ENCODE data around the gene SYP.
"Not testable (repeated sequence)": the region's sequence is repeated elsewhere in the genome, so short reads cannot be mapped to it uniquely, and the experiment has no call there.

SYP gene

DNA sequence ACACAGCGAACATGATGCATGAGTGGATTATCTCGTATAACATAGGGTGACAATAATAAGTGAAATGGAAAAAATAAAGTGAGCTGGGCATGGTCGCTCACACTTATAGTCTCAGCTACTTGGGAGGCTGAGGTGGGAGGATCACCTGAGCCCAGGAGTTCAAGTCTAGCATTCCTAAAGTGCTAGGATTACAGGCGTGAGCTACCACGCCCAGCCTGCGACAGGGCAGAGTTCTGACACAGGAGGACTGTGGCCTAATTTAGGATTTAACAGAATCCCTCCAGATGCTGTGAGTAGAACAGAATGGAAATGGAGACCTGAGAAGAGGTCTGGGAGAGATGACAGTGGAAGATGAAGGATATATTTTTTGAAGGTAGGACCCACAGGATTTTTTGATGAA lies 10.4 kb downstream of the SYP start:
- no peak for DNase-seq (ENCODE audit: low read depth in 2 of 2)

DNA sequence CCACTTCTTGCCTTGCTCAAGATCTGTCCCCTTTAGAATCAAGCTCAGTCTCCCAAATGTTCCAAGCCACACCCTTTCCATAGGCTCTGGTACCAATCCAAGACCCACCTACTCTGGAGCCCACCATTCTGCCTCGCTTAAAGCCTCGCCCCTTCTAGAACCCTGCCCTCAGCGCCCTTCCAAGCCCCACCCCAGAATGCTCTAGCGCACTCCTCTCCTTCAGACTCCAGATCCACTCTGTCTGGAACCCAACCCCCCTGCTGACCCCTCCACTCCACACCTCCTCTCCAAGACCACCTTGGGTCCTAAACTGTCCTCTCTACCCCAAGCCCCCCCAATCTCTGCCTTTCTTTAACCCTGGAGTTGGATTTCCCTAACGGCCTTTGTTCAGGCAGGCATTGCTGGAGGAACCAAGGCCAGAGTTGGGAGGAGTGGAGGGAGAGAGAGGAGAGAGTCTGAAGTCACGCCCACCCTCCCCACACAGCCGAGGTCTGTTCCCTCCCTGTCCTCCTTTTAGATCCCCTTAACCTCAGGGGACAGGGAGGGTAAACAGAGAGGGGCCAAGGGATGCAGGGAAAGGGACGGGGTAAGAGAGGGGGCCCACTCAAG lies 11.4 kb downstream of the SYP start:
- DNase-seq (ENCODE audit: low read depth in 2 of 2) = no peak

DNA sequence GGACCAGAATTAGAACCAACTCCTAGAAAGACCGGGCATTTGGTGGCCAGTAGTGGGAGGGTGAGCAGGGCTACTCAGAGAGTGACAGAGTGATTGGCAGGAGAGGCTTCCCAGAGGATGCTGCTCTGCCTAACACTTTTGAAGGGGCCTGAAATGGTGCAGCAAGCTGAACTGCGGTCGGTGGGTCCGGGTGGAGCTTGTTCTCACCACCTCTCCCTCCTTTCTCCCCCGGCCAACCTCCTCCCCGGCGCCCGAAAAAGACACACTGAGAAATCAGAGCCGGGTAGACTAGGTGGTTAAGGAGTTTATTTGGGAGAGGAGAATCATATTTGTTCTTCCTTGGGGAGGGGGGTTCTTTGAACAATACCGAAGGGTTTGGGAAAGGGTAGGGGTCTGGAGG lies 12.5 kb downstream of the SYP start:
- no peak for DNase-seq (ENCODE audit: low read depth in 2 of 2)

DNA sequence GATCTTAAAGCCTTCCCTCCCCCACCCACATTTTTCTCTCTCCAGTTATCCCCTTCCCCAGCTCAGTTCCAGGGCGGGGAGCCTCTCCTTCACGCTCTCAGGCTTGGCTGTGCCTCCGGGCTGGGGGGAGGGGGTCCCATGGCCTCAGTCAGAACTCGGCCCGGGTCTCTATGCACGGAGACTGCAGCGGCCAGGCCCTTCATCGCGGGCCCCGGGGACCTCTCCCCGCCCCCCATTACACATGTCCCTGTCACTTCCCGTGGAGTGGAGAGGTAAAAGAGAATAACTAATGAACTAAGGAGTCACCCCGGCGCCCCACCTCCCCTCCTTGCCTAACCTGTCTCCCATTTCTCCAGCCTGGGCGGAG lies 13.0 kb downstream of the SYP start:
- DNase-seq (ENCODE audit: low read depth in 2 of 2) = no peak

DNA sequence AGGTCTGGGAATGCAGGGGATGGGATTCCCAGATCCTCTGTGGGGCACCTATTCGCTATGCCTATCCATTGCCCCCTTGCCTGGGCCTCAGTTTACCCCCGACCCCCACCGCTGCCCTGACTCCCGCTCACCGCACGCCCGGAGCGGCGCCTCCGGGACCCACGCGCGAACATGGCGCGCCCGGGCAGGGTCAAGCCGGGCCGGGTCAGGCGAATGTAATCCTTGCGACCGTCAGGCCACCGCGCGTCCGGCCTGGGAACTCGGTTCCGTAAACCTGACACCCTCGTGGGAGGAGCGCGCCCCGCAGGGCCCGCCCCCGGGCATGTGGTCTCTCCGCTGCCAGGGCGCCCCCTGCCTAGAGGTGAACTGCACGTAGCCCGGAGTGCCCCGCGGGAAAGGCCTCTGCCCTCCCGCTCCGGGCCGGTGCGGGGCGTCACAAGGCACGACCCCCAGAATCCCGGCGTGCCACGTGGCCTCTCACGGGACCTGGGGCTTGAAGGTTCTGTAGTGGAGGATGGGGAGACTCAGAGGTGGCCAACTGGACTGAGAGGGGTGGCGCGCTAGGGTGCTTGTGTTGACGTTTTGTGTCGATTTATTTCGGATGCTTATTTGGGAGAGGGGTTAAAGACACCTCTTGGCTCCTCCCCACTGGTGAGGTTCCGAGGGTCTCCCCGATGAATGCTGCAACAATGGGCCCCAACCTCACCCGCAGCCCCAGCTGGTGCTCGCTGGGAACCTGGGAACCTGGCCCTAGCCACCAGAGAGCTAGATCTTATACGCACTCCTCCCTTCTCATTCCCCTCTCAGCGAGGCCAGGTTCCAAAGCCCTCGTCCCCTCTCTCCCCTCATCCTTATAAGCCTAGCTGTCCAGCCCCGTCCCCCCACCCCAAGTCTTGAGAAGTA lies 13.6 kb downstream of the SYP start, which contains the start of gene PRICKLE3:
PRICKLE3 (minus strand) TSS at position 249 of the 903 bp plus-strand sequence; CDS start at position 173, 76 bp downstream.
- no peak for DNase-seq (ENCODE audit: low read depth in 2 of 2)

DNA sequence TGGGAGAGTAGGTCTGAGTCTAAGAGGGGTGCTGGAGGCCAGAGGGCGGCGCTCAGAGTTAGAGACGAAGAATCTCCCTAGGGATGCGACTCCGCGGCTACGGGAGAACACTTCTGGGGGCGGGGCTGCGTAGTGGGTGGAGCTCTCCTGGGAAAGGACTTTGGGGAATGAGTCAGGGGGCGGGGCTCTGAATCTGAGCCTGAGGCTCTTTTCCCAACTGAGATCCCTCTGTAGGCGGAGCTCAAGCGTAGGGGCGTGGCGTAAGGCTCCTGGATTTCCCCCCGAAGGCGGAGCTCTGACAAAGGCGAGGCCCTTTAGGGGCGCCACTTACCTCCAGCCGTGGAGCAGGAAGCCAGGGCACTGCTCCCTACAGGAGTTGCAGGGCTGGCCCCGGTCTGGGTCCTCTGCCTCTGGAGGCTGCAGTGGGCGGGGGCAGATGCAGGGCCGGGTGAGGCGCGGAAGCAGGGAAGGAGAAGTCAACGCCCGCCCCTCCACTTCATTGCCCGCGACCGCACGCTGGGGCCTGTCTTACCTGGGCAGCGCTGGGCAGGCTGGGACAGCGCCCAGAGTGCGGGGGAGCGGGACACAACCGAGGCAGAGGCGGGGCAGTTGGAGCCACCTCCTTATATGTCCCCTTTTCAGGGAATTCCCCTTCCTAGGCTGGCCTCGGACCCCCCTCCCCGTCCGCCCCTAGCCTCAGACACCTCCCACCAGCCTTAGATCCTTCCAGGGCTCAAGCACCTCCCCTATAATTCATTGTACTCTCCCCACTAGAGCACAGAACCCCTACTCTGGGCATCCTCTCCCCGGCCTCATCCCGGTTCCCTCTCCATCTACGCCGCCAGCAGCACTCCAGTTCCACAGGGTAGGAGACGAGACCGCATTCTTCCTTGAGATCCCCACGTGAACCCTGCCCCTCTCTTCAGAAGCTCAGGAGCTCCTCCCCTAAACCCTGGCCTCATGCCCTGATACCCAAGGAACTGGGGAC lies 15.4 kb downstream of the SYP start:
- no peak for DNase-seq (ENCODE audit: low read depth in 2 of 2)

DNA sequence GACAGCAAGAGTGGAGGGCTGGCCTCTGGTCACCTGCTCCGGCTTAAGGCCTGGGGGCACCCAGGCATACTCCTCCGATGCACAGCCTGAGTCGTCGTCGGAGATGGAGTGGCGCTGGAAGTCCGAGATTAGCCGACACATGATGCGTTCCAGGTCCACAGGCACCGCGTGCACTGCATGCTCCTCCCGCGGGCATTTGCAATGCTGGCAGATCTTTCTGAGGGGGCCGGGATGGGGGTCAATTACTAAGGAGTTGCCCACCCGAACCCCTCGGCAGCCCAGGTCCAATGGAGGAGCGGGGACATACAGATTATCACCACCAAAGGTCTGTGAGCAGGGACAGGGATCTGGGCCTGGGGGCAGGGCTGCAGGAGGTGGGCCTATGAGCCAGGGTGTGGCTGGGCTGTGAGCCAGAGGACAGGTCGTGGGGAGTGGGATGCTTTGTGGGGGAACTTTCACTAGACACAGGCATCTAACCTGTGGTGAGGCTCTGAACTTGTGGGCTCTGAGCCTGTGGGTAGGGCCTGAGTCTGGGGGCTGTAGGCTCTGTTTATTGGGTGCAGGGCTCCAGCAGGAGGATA lies 16.2 kb downstream of the SYP start:
- DNase-seq (ENCODE audit: low read depth in 2 of 2) = no peak

DNA sequence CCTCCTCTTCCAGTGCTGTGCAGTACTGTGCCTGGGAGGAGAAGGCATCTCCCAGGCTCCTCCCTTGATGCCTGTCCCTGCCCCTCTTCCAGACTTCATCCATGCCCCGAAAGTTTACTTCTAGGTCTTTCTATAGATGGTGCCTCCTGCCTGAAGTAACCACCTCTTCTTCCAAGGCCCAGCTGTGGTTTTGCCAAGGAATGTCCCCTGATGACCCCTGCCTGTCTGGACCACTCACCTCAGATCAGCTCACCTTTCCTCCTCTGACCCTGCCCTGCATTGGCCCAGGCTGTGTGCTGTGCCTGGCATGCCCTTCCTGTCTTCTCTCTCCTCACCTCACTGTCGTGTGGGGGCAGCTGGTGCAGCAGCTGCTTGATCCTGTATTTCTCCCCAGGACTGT lies 20.6 kb downstream of the SYP start:
- no peak for DNase-seq (ENCODE audit: low read depth in 2 of 2)

DNA sequence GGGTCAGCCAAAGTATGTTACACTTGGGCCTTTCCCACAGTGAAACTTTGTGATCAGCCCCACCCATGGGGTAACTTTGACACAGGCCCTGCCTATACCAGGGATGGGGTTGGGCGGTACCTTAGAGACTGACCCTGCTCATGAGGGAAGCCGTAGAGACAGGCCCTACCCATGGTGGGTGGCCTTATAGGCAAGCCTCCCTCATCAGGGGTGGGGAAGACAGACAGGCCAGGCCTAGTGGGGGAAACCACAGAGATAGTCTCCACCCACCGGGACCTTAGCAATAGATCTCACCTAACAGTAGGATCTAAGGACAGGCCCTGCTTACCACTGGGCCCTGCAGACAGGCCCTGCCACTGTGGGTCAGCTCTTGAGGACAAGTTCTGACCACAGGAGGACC lies 21.5 kb downstream of the SYP start:
- DNase-seq (ENCODE audit: low read depth in 2 of 2) = no peak

DNA sequence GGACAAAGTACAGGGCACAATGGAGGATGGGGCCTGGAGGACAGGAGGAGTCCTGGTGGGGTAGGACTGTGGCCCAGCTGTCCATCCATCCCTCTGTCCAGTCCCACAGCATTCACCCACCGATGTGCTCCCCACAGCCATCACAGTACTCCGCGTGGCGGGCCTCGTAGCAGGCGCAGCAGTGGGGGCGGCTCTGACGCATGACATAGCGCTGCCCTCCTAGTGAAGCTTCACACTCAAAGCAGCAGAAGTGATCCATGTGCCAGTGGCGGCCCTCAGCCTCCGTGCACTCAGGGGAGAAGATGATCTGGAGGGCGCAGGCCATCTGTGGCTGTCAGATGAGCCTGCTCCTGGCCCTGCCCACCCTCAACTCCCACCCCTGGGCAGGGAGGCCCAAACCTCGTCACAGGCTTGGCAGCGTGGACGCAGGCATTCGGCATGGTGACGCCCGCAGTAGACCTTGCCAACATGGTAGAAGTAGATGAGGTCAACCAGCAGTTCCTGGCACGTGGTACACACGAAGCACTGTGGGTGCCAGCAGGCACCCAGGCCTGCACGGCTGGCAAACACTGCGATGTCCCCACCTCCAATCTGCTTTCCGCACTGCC lies 22.0 kb downstream of the SYP start:
- no peak for DNase-seq (ENCODE audit: low read depth in 2 of 2)

DNA sequence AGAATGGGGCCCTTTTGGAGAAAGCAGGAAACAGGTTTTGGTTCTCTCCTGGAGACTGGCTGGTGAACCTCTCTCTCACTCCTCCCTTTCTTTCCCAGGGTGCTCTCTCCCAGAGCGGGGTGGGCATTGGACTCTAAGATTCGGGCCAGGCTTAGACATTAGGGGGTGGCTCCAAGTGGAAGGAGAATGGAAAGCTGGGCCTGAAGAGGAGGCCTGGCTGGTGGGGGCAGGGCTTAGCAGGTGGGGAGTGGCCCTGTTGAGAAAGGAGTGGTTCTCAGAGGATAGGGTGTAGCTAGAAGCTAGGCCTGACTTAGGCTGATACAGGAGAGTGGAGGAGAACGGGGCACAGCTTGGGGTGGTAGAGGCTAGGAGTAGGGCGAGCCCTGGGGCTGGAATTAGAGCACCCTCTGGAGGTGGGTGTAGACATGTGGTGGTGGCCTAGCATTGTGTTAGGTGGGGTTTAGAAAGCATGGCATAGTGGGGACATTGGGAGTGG lies 22.6 kb downstream of the SYP start:
- DNase-seq (ENCODE audit: low read depth in 2 of 2) = no peak

DNA sequence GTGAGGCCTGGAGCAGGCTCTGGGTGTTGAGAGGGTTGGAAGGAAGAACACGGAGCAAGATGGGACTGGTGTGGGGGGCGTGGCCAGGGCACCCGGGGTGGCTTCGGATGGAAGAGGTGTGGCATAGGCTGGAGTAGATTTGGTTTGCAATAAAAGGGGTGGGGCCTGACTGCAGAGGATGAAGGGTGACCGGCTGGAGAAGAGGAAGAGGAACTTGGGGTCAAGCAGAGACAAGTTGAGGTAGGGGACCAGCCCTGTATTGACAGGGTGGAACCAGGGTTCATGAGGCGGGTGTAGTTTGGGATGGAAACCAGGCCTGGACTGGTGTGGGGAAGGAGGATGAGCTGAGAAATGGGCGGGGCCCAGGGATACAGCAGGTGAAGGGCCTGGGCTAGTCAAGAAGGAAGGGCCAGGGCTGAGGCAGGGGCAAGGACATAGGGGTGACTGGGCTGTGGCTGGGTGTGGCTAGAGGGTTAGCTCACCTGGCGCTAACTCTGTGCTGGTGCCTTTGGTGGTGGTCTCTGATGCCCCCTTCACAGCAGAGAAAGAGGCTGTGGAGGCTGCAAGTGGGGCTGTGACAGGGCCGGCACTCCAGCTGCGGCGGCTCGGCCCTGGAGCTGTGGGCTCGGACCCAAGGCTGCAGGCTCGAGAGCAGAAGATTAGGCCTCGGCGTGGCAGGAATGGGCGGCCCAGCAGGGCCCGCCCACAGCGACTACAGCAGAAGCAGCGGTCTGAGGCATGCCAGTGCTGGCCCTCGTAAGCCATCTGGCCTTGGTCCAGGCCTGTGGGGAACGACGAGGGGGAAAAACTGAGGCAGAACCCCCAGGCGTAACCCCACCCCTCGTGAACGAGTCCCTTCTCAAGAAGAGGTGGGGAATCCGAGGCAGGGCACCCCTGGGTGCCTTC lies 23.3 kb downstream of the SYP start:
- no peak for DNase-seq (ENCODE audit: low read depth in 2 of 2)

DNA sequence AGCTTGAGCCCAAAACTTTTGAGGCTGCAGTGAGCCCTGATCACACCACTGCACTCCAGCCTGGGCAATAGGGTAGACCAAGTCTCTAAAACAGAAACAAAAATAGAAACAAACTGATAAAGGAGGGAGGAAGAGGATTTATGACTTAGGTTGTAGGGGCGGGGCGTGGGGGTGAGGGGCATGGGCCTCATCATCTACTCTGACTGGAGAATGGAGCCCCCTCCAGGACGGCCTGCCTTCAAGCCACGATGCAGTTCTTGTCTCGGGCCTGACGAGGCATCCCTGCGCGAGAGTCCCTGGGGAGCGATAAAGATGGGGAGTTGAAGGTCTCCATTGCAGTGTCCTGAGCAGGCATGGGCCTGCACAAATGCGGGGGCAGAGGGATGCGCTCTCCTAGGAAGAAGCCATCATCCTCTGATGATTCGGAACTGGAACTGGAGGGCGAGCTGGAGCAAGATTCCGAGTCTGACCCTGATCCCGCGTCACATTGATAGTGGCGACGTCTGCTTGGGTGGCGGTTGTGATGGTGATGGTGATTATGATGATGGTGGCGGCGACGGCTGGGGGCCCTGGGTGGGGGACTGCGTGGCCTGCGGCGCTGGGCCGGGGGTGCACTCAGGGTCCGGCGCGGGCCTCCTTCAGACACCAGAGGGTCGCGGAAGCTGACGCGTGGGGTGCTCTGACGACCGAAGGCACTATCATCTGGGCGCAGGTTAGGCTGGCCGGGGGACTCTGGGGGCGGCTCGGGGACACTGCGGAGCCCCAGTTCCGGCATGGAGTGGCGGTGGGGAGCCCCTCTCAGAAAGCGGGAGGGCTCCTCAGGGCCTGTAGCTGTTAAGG lies 24.3 kb downstream of the SYP start:
- DNase-seq (ENCODE audit: low read depth in 2 of 2) = no peak

DNA sequence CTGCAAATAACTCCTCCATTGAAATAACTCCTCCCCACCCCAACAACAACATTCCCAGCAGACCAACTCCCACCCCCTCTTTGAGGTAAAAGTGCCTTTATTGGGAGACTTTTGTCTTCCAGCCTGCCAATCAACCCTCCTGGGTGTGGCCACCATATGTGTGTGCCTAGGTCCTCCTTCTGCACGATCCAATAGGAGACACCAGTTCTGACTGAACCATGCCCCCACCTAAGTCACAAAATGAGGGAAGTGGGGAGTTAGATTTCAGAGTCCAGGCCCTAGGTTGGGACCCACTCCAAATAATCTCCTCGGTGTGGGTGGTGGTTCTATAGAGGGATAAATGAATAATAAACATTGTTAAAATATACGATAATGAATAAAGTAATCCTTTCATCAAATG lies 25.3 kb downstream of the SYP start:
- no peak for DNase-seq (ENCODE audit: low read depth in 2 of 2)

DNA sequence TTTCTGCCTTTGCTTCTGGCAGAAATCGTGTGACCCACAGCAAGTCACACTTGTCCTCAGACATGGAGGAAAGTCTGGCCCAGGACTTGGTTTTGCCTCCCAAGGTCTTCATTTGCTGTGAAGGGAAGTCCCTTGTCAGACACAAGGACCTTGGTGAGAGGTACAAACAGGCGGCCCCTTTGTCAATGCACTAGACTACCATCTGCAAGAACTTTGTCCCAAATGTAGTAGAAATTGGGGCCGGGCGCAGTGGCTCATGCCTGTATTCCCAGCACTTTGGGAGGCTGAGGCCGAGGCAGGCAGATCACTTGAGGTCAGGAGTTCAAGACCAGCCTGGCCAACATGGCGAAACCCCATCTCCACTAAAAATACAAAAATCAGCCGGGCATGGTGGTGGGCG lies 26.4 kb downstream of the SYP start:
- DNase-seq (ENCODE audit: low read depth in 2 of 2) = not testable (repeated sequence)

DNA sequence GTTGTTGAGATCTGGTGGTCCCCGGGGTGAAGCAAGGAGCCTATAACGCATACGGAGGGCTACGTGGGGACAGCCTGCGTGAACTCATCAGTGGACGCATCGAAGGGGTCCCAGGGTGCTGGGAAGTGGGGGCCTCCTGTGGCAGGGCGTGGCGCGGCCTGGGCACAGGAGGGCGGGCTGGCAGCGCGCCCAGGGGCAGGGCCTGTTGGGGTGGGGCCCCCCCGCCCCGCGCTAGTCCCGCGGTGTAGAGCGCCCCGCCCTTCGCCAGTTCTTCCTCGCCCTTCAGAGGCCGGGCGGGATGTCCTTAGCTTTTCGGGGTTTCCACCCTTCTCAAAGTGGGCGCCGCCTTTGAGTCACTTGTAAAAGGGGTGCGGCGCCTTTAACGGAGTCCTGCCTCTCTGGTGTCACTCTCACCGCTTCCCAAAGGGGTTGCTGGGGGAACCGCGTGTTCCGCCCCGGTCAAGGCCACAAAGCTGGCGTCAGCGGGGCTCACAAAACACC lies 27.7 kb downstream of the SYP start:
- no peak for DNase-seq (ENCODE audit: low read depth in 2 of 2)

DNA sequence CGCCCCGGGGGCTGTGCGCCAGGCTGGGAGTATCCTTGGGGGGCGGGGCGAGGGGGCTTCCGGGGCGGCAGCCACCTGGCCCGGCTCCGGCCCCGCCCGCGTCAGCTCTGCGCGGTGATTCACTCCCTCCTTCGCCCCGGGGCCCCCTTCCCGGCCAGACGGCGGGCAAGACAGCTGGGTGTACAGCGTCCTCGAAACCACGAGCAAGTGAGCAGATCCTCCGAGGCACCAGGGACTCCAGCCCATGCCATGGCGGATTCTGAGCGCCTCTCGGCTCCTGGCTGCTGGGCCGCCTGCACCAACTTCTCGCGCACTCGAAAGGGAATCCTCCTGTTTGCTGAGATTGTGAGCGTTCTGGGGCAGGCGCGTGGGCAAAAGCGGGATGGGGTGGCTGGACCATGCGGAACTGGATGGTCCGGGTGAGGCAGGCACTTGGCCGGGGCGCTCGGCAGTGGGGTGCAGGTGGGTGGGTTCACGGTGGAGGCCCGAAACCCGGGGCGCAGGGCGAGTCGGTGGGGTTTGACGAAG lies 28.2 kb downstream of the SYP start, which contains the start of gene PLP2:
PLP2 (plus strand) TSS at position 147 of the 528 bp plus-strand sequence; CDS start at position 250, 103 bp downstream.
- DNase-seq (ENCODE audit: low read depth in 2 of 2) = no peak

DNA sequence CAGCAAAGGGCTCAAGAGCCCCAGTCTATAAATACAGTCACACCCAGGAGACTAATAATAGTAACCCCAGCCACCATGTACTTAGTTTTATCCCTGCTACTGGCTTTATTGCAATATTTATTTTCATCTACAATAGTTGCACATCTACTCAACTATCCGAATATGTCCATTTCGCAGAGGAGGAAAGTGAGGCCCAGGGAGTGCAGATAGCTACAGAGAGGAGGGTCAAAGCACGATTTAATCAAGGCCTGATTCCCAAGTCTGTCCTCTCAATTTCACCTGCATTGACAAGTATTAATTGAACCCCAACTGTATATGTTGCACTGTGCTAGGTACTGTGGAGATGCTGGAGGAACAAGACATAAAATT lies 32.3 kb downstream of the SYP start:
- no peak for DNase-seq (ENCODE audit: low read depth in 2 of 2)
